NB4 (cell line): ENCODE results near the gene ARHGEF12.

Experiments
- MYC ChIP-seq: IDR thresholded peaks from 2 replicates; pipeline ENCODE4 v1.6.1; 2011; ENCODE audit warnings: low read depth, low read length
- POLR2A ChIP-seq: IDR thresholded peaks from 2 replicates; pipeline ENCODE4 v1.6.1; 2011; ENCODE audit warnings: mild to moderate bottlenecking; ENCODE audit not compliant: insufficient read length; ENCODE audit errors: extremely low read depth
- TF ChIP-seq, protein P1 (sequence below): IDR thresholded peaks from one replicate; pipeline ENCODE4 v1.5.1; 2012; ENCODE audit warnings: low read depth, low read length
- TF ChIP-seq, protein P2 (sequence below): IDR thresholded peaks from 2 replicates; pipeline ENCODE4 v1.6.1; 2011; ENCODE audit warnings: low read depth, low read length

DNA sequence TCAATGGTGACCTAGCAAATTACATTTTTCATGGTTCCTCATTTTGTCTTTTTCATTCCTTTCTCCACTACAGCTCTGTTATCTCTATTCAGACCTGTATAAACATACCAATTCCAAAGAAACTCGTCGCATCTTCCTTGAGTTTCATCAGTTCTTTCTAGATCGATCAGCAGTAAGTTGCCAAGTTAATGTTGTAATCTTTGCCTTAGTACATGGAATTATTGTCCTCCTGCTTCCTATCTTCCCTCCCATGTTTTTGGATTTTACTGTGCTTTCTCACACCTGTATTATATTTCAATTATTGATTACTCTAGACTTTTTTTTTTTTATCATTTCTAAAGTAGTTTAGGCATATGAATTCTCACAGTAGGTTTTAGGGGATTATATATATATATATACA lies 105.8 kb downstream of the ARHGEF12 start:
- TF ChIP-seq, protein P1, sequence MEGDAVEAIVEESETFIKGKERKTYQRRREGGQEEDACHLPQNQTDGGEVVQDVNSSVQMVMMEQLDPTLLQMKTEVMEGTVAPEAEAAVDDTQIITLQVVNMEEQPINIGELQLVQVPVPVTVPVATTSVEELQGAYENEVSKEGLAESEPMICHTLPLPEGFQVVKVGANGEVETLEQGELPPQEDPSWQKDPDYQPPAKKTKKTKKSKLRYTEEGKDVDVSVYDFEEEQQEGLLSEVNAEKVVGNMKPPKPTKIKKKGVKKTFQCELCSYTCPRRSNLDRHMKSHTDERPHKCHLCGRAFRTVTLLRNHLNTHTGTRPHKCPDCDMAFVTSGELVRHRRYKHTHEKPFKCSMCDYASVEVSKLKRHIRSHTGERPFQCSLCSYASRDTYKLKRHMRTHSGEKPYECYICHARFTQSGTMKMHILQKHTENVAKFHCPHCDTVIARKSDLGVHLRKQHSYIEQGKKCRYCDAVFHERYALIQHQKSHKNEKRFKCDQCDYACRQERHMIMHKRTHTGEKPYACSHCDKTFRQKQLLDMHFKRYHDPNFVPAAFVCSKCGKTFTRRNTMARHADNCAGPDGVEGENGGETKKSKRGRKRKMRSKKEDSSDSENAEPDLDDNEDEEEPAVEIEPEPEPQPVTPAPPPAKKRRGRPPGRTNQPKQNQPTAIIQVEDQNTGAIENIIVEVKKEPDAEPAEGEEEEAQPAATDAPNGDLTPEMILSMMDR = no peak
- no peak for TF ChIP-seq POLR2A
- TF ChIP-seq, protein P2, sequence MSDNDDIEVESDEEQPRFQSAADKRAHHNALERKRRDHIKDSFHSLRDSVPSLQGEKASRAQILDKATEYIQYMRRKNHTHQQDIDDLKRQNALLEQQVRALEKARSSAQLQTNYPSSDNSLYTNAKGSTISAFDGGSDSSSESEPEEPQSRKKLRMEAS = no peak
- no peak for TF ChIP-seq MYC
